Parathyroid adenoma (tissue), 2 donors: ENCODE measurements around the gene OR4D1.

ENCODE experiments used
- H2AFZ ChIP-seq: fragments of 300-600 bp; sonication (generic); one replicate; pipeline ENCODE4 v1.7.0; 2017; ENCODE audit warnings: antibody characterized with exemption, mild to moderate bottlenecking
- H3K27ac ChIP-seq: fragments of 300-600 bp; sonication (generic); one replicate; pipeline ENCODE4 v1.7.0; 2017
- H3K27me3 ChIP-seq: fragments of 300-600 bp; sonication (generic); one replicate; pipeline ENCODE4 v1.7.0; 2017; ENCODE audit warnings: low read length; ENCODE audit not compliant: control insufficient read depth, insufficient read depth
- H3K36me3 ChIP-seq: fragments of 300-600 bp; sonication (generic); one replicate; pipeline ENCODE4 v1.7.0; 2017; ENCODE audit warnings: low read length; ENCODE audit not compliant: control insufficient read depth, insufficient read depth
- H3K4me1 ChIP-seq: fragments of 300-600 bp; sonication (generic); one replicate; pipeline ENCODE4 v1.7.0; 2017; ENCODE audit warnings: control low read depth
- H3K4me2 ChIP-seq: fragments of 300-600 bp; sonication (generic); one replicate; pipeline ENCODE4 v1.7.0; 2017; ENCODE audit warnings: low read length
- H3K4me3 ChIP-seq: fragments of 300-600 bp; sonication (generic); one replicate; pipeline ENCODE4 v1.7.0; 2017; ENCODE audit warnings: low read depth, low read length
- H3K79me2 ChIP-seq: fragments of 300-600 bp; sonication (generic); one replicate; pipeline ENCODE4 v1.7.0; 2017; ENCODE audit warnings: control low read depth
- H3K9ac ChIP-seq: fragments of 300-600 bp; sonication (generic); one replicate; pipeline ENCODE4 v1.7.0; 2017; ENCODE audit warnings: mild to moderate bottlenecking
- H3K9me3 ChIP-seq: fragments of 300-600 bp; sonication (generic); one replicate; pipeline ENCODE4 v1.7.0; 2017; ENCODE audit warnings: low read length; ENCODE audit not compliant: control insufficient read depth
- CTCF ChIP-seq: fragments of 300-600 bp; sonication (generic); IDR thresholded peaks from one replicate; pipeline ENCODE4 v1.7.0; 2017; ENCODE audit warnings: antibody characterized with exemption, mild to moderate bottlenecking
- donor health status: primary hyperparathyroidism.

Gene OR4D1

GRCh38 chr17:58158181-58158580, 10.0 kb downstream of the OR4D1 start:
- TF ChIP-seq CTCF = no peak

GRCh38 chr17:58161566-58161965, 13.4 kb downstream of the OR4D1 start:
- no peak for TF ChIP-seq CTCF
- no peak overlapping the region for H3K4me2 ChIP-seq
- no peak overlapping the region for H3K9ac ChIP-seq
- no peak overlapping the region for H3K4me3 ChIP-seq
- no peak overlapping the region for H2AFZ ChIP-seq
- no peaks in the 10 kb centered on the region for H3K36me3 ChIP-seq
- H3K4me1 ChIP-seq = peaks cover 3% of the 10 kb centered on the region
- no peaks in the 10 kb centered on the region for H3K79me2 ChIP-seq
- no peaks in the 10 kb centered on the region for H3K27me3 ChIP-seq
- H3K9me3 ChIP-seq = no peaks in the 10 kb centered on the region
- no peak overlapping the region for H3K27ac ChIP-seq

More at GRCh38 chr17:58158181-58158580, 10.0 kb downstream of the OR4D1 start:
- H3K4me1 ChIP-seq = peaks cover 3% of the 10 kb centered on the region
- H3K9ac ChIP-seq = no peak overlapping the region
- H3K79me2 ChIP-seq = no peaks in the 10 kb centered on the region
- H2AFZ ChIP-seq = no peak overlapping the region
- H3K9me3 ChIP-seq = no peaks in the 10 kb centered on the region
- H3K4me3 ChIP-seq = no peak overlapping the region
- H3K4me2 ChIP-seq = no peak overlapping the region
- no peaks in the 10 kb centered on the region for H3K27me3 ChIP-seq
- H3K36me3 ChIP-seq = no peaks in the 10 kb centered on the region
- H3K27ac ChIP-seq = no peak overlapping the region

GRCh38 chr17:58165981-58166380, 17.8 kb downstream of the OR4D1 start:
- no peaks in the 10 kb centered on the region for H3K36me3 ChIP-seq
- H3K79me2 ChIP-seq = no peaks in the 10 kb centered on the region
- no peak for TF ChIP-seq CTCF
- H3K4me2 ChIP-seq = no peak overlapping the region
- no peak overlapping the region for H3K9ac ChIP-seq
- H3K4me1 ChIP-seq = no peaks in the 10 kb centered on the region
- no peak overlapping the region for H2AFZ ChIP-seq
- no peak overlapping the region for H3K4me3 ChIP-seq
- peaks cover 3% of the 10 kb centered on the region for H3K27me3 ChIP-seq
- H3K27ac ChIP-seq = no peak overlapping the region
- H3K9me3 ChIP-seq = no peaks in the 10 kb centered on the region

GRCh38 chr17:58166682-58167081, 18.5 kb downstream of the OR4D1 start, which contains the start of gene OR4D2:
TSS of gene OR4D2 (plus strand) at chr17:58166982. CDS start at chr17:58169656, 2,674 bp downstream.
- Histone ChIP-seq H3K27ac (no peak within 1 kb of the TSS), H3K4me3 (no peak within 1 kb of the TSS), H3K4me1 (no peaks in the 10 kb centered on the region), H3K27me3 (peaks cover 3% of the 10 kb centered on the region), H3K9ac (no peak within 1 kb of the TSS), H2AFZ (no peak within 1 kb of the TSS), H3K36me3 (no peaks in the 10 kb centered on the region), H3K9me3 (no peaks in the 10 kb centered on the region), H3K4me2 (no peak within 1 kb of the TSS), H3K79me2 (no peaks in the 10 kb centered on the region)
- no peak for TF ChIP-seq CTCF

- TF ChIP-seq CTCF = no peak
- H3K27ac ChIP-seq = no peak overlapping the region
- no peak overlapping the region for H3K4me3 ChIP-seq
- H3K27me3 ChIP-seq = peaks cover 3% of the 10 kb centered on the region
- H3K36me3 ChIP-seq = no peaks in the 10 kb centered on the region
- H3K79me2 ChIP-seq = no peaks in the 10 kb centered on the region
- no peaks in the 10 kb centered on the region for H3K4me1 ChIP-seq
- H3K9me3 ChIP-seq = no peaks in the 10 kb centered on the region
- no peak overlapping the region for H3K9ac ChIP-seq
- H2AFZ ChIP-seq = no peak overlapping the region
- no peak overlapping the region for H3K4me2 ChIP-seq
Measured at GRCh38 chr17:58170622-58171021, 22.4 kb downstream of the OR4D1 start.
